Endothelial cell of umbilical vein (primary cell): Measurements from ENCODE around the gene SH3BP5L.

Source experiments
- EZH2 ChIP-seq: IDR thresholded peaks from 2 replicates; pipeline ENCODE4 v1.6.1; 2012; ENCODE audit warnings: borderline replicate concordance, low read depth, mild to moderate bottlenecking, moderate library complexity, low read length, inconsistent platforms; ENCODE audit not compliant: severe bottlenecking
- TF ChIP-seq, protein P1 (sequence below), 2 donors: IDR thresholded peaks; 1 replicate in 1 of 2; 2 replicates in 1 of 2; pipeline ENCODE4 v1.5.1; 2011; ENCODE audit warnings: low read length in 2 of 2, mild to moderate bottlenecking in 2 of 2, moderate library complexity in 2 of 2, control low read depth in 1 of 2, inconsistent platforms in 1 of 2, low read depth in 1 of 2; ENCODE audit not compliant: insufficient read depth in 1 of 2; ENCODE audit errors: extremely low read depth in 1 of 2

DNA sequence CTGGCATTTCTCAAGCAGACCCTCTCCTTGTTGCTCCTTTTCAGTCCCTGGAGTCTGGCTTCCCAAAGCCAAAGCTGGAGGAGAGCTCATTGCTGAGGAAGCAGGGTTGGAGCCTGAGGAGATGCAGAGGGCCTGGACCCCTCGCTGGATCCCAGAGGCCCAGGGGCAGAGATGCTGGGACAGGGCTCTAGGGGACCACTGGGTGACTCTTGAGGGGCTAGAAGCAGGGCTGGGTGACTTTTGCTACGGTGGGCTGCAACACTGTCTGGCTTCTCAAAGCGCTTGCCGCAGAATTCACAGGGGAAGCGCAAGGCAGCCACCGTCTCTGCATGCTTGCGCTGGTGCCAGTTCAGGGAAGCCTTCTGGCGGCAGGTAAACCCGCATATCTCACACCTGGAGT, 24.4 kb upstream of the SH3BP5L start:
- no peak for TF ChIP-seq EZH2
- TF ChIP-seq, protein P1, sequence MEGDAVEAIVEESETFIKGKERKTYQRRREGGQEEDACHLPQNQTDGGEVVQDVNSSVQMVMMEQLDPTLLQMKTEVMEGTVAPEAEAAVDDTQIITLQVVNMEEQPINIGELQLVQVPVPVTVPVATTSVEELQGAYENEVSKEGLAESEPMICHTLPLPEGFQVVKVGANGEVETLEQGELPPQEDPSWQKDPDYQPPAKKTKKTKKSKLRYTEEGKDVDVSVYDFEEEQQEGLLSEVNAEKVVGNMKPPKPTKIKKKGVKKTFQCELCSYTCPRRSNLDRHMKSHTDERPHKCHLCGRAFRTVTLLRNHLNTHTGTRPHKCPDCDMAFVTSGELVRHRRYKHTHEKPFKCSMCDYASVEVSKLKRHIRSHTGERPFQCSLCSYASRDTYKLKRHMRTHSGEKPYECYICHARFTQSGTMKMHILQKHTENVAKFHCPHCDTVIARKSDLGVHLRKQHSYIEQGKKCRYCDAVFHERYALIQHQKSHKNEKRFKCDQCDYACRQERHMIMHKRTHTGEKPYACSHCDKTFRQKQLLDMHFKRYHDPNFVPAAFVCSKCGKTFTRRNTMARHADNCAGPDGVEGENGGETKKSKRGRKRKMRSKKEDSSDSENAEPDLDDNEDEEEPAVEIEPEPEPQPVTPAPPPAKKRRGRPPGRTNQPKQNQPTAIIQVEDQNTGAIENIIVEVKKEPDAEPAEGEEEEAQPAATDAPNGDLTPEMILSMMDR (IDR thresholded peaks at IDR 0.05; ENCODE audit: extremely low read depth in 1 of 2, insufficient read depth in 1 of 2, low read depth in 1 of 2, low read length in 2 of 2), result no peak
